Trophoblast cell (in vitro differentiated cells and primary cell): ENCODE results near the gene TOR4A.
"Not testable (repeated sequence)": the region's sequence is repeated elsewhere in the genome, so short reads cannot be mapped to it uniquely, and the experiment has no call there.

Experiments used
- DNase-seq, 2 donors: peaks; one replicate each; pipeline ENCODE4 v3.0.0-alpha.2; 2016
- H2AFZ ChIP-seq: 2 replicates; pipeline ENCODE4 v1.6.1; 2013; ENCODE audit warnings: low read length, moderate library complexity, mild to moderate bottlenecking; ENCODE audit not compliant: insufficient read depth, poor library complexity
- H2AK5ac ChIP-seq: 2 replicates; pipeline ENCODE4 v1.6.1; 2013; ENCODE audit warnings: mild to moderate bottlenecking, low read length
- H2BK120ac ChIP-seq: 2 replicates; pipeline ENCODE4 v1.6.1; 2013; ENCODE audit warnings: low read length, mild to moderate bottlenecking, moderate library complexity; ENCODE audit not compliant: insufficient read depth, poor library complexity
- H2BK12ac ChIP-seq: 2 replicates; pipeline ENCODE4 v1.6.1; 2013; ENCODE audit warnings: mild to moderate bottlenecking, low read length, moderate library complexity
- H2BK5ac ChIP-seq: 2 replicates; pipeline ENCODE4 v1.6.1; 2013; ENCODE audit warnings: low read length, low read depth, moderate library complexity, mild to moderate bottlenecking; ENCODE audit not compliant: poor library complexity
- H3K14ac ChIP-seq: 2 replicates; pipeline ENCODE4 v1.6.1; 2013; ENCODE audit warnings: mild to moderate bottlenecking, low read length
- H3K18ac ChIP-seq: 2 replicates; pipeline ENCODE4 v1.6.1; 2013; ENCODE audit warnings: mild to moderate bottlenecking, low read length
- H3K23ac ChIP-seq: 2 replicates; pipeline ENCODE4 v1.6.1; 2013; ENCODE audit warnings: low read length
- H3K27ac ChIP-seq: 2 replicates; pipeline ENCODE4 v1.5.1; 2013; ENCODE audit warnings: low read depth, mild to moderate bottlenecking, inconsistent platforms, low read length, moderate library complexity
- H3K27me3 ChIP-seq: 2 replicates; pipeline ENCODE4 v1.6.1; 2013; ENCODE audit warnings: inconsistent platforms, mild to moderate bottlenecking, low read length, moderate library complexity; ENCODE audit not compliant: insufficient read depth
- H3K36me3 ChIP-seq, 2 experiments: 1 replicate in 1 of 2; 2 replicates in 1 of 2; pipeline ENCODE4 v1.6.1; 2013; ENCODE audit warnings: low read length in 2 of 2, mild to moderate bottlenecking in 2 of 2, moderate library complexity in 1 of 2; ENCODE audit not compliant: insufficient read depth in 2 of 2, control insufficient read depth in 1 of 2
- H3K4ac ChIP-seq: 2 replicates; pipeline ENCODE4 v1.6.1; 2013; ENCODE audit warnings: low read depth, mild to moderate bottlenecking, low read length, moderate library complexity
- H3K4me1 ChIP-seq, 2 experiments: 1 replicate in 1 of 2; 2 replicates in 1 of 2; pipeline ENCODE4 v1.6.1; 2013; ENCODE audit warnings: low read length in 2 of 2, mild to moderate bottlenecking in 2 of 2, moderate library complexity in 1 of 2; ENCODE audit not compliant: insufficient read depth in 2 of 2, control insufficient read depth in 1 of 2
- H3K4me2 ChIP-seq: 2 replicates; pipeline ENCODE4 v1.6.1; 2013; ENCODE audit warnings: inconsistent platforms, mild to moderate bottlenecking, low read length, moderate library complexity
- H3K4me3 ChIP-seq: 2 replicates; pipeline ENCODE4 v1.5.1; 2013; ENCODE audit warnings: mild to moderate bottlenecking, low read depth, low read length, inconsistent platforms
- H3K79me1 ChIP-seq: one replicate; pipeline ENCODE4 v1.6.1; 2013; ENCODE audit warnings: low read length
- H3K79me2 ChIP-seq: 2 replicates; pipeline ENCODE4 v1.6.1; 2013; ENCODE audit warnings: low read length, mild to moderate bottlenecking; ENCODE audit not compliant: control insufficient read depth, insufficient read depth, poor library complexity
- H3K9ac ChIP-seq: 2 replicates; pipeline ENCODE4 v1.6.1; 2013; ENCODE audit warnings: mild to moderate bottlenecking, low read length
- H3K9me3 ChIP-seq: 2 replicates; pipeline ENCODE4 v1.6.1; 2013; ENCODE audit warnings: low read depth, mild to moderate bottlenecking, control low read depth, inconsistent platforms, low read length; ENCODE audit not compliant: insufficient read depth
- H4K12ac ChIP-seq: 2 replicates; pipeline ENCODE4 v1.6.1; 2013; ENCODE audit warnings: low read depth, mild to moderate bottlenecking, low read length, moderate library complexity
- H4K8ac ChIP-seq: 2 replicates; pipeline ENCODE4 v1.6.1; 2013; ENCODE audit warnings: low read depth, mild to moderate bottlenecking, low read length, moderate library complexity
- H4K91ac ChIP-seq: one replicate; pipeline ENCODE4 v1.6.1; 2013; ENCODE audit warnings: low read depth, mild to moderate bottlenecking, low read length, moderate library complexity
- WGBS: extraction: QIAGEN DNeasy Blood & Tissue Kit; methylation state at CpG from one replicate; pipeline ENCODE4 v1.1.7; 2013; ENCODE audit warnings: missing lambda C conversion rate; ENCODE audit not compliant: insufficient read length, insufficient coverage; ENCODE audit errors: extremely low coverage; 5-methylcytosine and 5-hydroxymethylcytosine counted together

Gene TOR4A

GRCh38 chr9:137329590-137329989 is 52.1 kb downstream of the TOR4A start:
- not testable (repeated sequence) for H4K91ac ChIP-seq

GRCh38 chr9:137330689-137331088 is 53.2 kb downstream of the TOR4A start:
- no peak overlapping the region for H4K8ac ChIP-seq
- no peak overlapping the region for H2BK120ac ChIP-seq
- H4K12ac ChIP-seq = no peak overlapping the region
- H3K36me3 ChIP-seq = no peaks in the 10 kb centered on the region
- no peaks in the 10 kb centered on the region for H3K27me3 ChIP-seq
- H3K4me1 ChIP-seq = no peaks in the 10 kb centered on the region
- no peak overlapping the region for H2BK5ac ChIP-seq
- H3K4me3 ChIP-seq = no peak overlapping the region
- DNase-seq = no peak
- H3K79me2 ChIP-seq = no peaks in the 10 kb centered on the region
- H4K91ac ChIP-seq = no peak overlapping the region
- no CpG with 5 or more reads among the region's 6 CpGs for WGBS
- no peak overlapping the region for H2AFZ ChIP-seq
- H3K27ac ChIP-seq = no peak overlapping the region
- H3K79me1 ChIP-seq = no peaks in the 10 kb centered on the region
- no peak overlapping the region for H3K18ac ChIP-seq
- H3K9ac ChIP-seq = no peak overlapping the region
- no peak overlapping the region for H2BK12ac ChIP-seq
- H3K4ac ChIP-seq = no peak overlapping the region
- H3K9me3 ChIP-seq = peaks cover 5% of the 10 kb centered on the region
- no peak overlapping the region for H3K23ac ChIP-seq
- no peak overlapping the region for H3K14ac ChIP-seq
- no peak overlapping the region for H2AK5ac ChIP-seq
- no peak overlapping the region for H3K4me2 ChIP-seq

More at GRCh38 chr9:137329590-137329989, 52.1 kb downstream of the TOR4A start:
- H3K9me3 ChIP-seq, H3K79me2 ChIP-seq, H3K23ac ChIP-seq, H3K4me2 ChIP-seq, DNase-seq, H2BK12ac ChIP-seq, H3K79me1 ChIP-seq, H3K27ac ChIP-seq, H3K27me3 ChIP-seq, H3K4ac ChIP-seq, H2BK120ac ChIP-seq, H2AFZ ChIP-seq, H4K8ac ChIP-seq, H3K14ac ChIP-seq, H3K36me3 ChIP-seq, H4K12ac ChIP-seq, H3K4me3 ChIP-seq, H3K9ac ChIP-seq, H2AK5ac ChIP-seq, H3K4me1 ChIP-seq, H2BK5ac ChIP-seq, H3K18ac ChIP-seq: not testable (repeated sequence)
- WGBS = no CpG with 5 or more reads among the region's 26 CpGs

DNA sequence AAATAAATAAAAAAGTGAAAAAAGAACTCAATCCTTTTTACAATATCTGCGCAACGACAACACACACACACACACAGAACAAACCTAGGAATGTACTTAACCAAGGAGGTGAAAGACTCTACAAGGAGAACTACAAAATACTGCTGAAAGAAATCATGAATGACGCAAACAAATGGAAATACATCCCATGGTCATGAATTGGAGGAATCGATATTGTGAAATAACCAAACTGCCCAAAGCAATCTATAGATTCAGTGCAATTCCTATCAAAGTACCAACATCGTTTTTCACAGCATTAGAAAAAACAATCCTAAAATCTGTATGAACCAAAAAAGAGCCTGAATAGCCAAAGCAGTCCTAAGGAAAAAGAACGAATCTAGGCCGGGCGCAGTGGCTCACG is 54.4 kb downstream of the TOR4A start:
- H3K18ac ChIP-seq = no peak overlapping the region
- no peak for DNase-seq
- H2BK120ac ChIP-seq = no peak overlapping the region
- no peak overlapping the region for H4K8ac ChIP-seq
- H3K4ac ChIP-seq = no peak overlapping the region
- H4K91ac ChIP-seq = no peak overlapping the region
- no peaks in the 10 kb centered on the region for H3K27me3 ChIP-seq
- H3K4me3 ChIP-seq = no peak overlapping the region
- no CpG with 5 or more reads among the region's 9 CpGs for WGBS
- no peak overlapping the region for H2BK5ac ChIP-seq
- no peak overlapping the region for H2BK12ac ChIP-seq
- no peaks in the 10 kb centered on the region for H3K79me1 ChIP-seq
- no peak overlapping the region for H3K9ac ChIP-seq
- H2AFZ ChIP-seq = no peak overlapping the region
- no peak overlapping the region for H3K14ac ChIP-seq
- H4K12ac ChIP-seq = no peak overlapping the region
- H3K36me3 ChIP-seq = no peaks in the 10 kb centered on the region
- H2AK5ac ChIP-seq = no peak overlapping the region
- H3K79me2 ChIP-seq = no peaks in the 10 kb centered on the region
- H3K4me1 ChIP-seq = no peaks in the 10 kb centered on the region
- H3K27ac ChIP-seq = no peak overlapping the region
- peaks cover 8% of the 10 kb centered on the region for H3K9me3 ChIP-seq
- H3K4me2 ChIP-seq = no peak overlapping the region
- H3K23ac ChIP-seq = no peak overlapping the region
